GM18873 (cell line): ENCODE measurements around the gene MIER3.

Experiments
- ATAC-seq: cut with Tn5 transposase; IDR thresholded peaks from one replicate; pipeline ENCODE4 v1.9.1; 2021; ENCODE audit warnings: mild to moderate bottlenecking, moderate library complexity, moderate number of reproducible peaks; ENCODE audit not compliant: unreplicated experiment, low FRiP score

The MIER3 gene

GRCh38 chr5:56900858-56901578 lies 50.9 kb downstream of the MIER3 start:
- no peak for ATAC-seq

GRCh38 chr5:56900395-56900794 lies 51.5 kb downstream of the MIER3 start:
- ATAC-seq, result no peak

GRCh38 chr5:56898213-56898612 lies 53.7 kb downstream of the MIER3 start:
- no peak for ATAC-seq

DNA sequence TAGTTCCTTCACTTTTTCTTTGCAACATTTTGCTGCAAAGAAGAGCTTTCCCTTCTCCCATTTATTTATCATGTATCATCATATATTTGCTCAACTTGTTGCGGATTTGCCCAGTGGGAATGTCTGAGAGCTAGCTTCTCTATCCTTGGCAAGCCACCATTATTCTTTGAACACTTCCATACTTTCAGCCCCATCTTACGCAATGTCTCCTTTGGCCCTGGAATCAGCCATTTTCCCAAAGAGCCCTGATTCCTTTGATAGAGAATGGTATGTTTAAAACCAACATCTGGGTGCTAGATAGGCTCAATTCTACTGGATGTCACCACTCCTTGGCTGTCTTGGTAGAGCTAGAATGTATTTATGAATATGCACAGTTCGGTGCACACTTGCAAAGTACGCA lies 55.2 kb downstream of the MIER3 start:
- ATAC-seq, result no peak

DNA sequence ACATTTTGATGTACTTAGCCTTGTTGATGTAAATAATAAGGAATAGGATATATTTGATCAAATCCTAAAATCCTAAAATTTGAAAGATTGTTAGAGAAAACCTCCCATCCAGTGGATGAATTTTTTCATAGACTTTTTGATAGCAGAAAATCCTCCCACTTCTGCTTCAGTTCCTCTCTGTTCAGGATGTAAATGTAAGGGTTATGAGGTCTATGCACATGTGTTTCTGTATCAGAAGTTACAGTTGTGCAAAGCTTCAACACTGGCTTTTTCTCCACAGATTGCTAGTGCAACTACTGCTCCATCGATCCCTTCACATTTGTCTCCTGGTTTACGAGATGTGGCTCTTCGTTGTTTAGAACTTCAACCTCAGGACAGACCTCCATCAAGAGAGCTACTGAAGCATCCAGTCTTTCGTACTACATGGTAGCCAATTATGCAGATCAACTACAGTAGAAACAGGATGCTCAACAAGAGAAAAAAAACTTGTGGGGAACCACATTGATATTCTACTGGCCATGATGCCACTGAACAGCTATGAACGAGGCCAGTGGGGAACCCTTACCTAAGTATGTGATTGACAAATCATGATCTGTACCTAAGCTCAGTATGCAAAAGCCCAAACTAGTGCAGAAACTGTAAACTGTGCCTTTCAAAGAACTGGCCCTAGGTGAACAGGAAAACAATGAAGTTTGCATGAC lies 58.5 kb downstream of the MIER3 start:
- ATAC-seq, result no peak

DNA sequence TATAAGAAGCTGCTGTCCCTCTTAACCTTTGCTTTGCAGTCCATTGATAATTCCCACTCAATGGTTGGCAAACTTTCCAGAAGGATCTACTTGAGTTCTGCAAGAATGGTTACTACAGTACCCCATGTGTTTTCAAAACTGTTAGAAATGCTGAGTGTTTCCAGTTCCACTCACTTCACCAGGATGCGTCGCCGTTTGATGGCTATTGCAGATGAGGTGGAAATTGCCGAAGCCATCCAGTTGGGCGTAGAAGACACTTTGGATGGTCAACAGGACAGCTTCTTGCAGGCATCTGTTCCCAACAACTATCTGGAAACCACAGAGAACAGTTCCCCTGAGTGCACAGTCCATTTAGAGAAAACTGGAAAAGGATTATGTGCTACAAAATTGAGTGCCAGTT lies 70.4 kb downstream of the MIER3 start:
- no peak for ATAC-seq

DNA sequence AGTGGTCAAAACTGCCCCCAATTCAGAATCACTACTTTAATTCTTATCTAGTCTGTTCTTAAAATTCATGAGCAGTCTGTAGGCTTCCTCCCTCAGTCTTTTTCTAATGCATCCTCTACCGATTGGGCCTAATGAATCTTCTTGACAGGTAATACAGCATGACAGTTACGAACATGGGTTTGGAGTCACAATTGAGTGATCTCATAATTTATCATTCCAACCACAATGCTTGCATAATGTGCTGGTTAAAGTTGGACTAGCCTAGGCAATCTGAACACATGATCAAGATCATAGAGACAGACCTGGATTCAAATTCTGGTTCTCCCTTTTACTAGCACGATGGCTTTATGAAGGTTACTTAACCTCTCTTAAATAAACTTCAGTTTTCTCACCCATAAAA lies 75.6 kb downstream of the MIER3 start:
- no peak for ATAC-seq

GRCh38 chr5:56873056-56873455 lies 78.9 kb downstream of the MIER3 start:
- no peak for ATAC-seq

DNA sequence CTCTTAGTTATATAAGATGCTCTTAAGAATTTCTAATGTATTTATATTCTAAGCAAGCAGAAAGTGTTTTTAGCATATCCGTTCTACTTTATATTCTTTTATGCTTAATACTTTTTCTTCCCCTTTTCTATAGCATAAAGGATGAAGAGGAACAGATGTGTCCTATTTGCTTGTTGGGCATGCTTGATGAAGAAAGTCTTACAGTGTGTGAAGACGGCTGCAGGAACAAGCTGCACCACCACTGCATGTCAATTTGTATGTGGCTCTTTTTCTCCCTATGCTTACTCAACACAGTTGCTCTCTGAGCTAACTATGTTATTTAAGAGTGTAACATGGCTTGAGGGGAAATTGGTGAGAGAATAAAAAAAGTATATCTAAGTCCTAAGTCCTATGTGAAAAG lies 80.1 kb downstream of the MIER3 start:
- no peak for ATAC-seq
